A673 (cell line): ENCODE results near the gene TSPAN12. TPM values are rescaled to one million over a fixed set of nuclear protein-coding genes. Genes with fewer than 3 reads are reported as not detected.
"Not testable (repeated sequence)": the region's sequence is repeated elsewhere in the genome, so short reads cannot be mapped to it uniquely, and the experiment has no call there.

ENCODE experiments used
- Bru-seq: library from RNA; stranded (reverse); fragments of 400-500 nt; gene quantifications from one replicate; lab custom pipeline; 2021; lab: Mats Ljungman, UMichigan
- BruChase-seq, 2 experiments: library from RNA; stranded (reverse); fragments of 400-500 nt; gene quantifications; one replicate each; lab custom pipeline; 2021; lab: Mats Ljungman, UMichigan
- BruUV-seq: library from RNA; stranded (reverse); fragments of 400-500 nt; replicated peaks from 2 replicates; lab custom pipeline; 2021; lab: Mats Ljungman, UMichigan
- CTCF ChIA-PET: fragments of 300-600 bp; sonication (Branson Sonifier 250); formaldehyde crosslinking; loops from one replicate; lab custom pipeline; 2022; ENCODE audit warnings: antibody characterized with exemption; lab: Charles Lee
- POLR2A ChIA-PET: fragments of 300-600 bp; sonication (Branson Sonifier 250); formaldehyde crosslinking; loops from one replicate; lab custom pipeline; 2022; ENCODE audit warnings: antibody characterized with exemption; ENCODE audit not compliant: low non-redundant PET; lab: Charles Lee
- DNase-seq: peaks from one replicate; pipeline ENCODE4 v3.0.0-alpha.2; 2015; ENCODE audit warnings: low spot score
- H3K27ac ChIP-seq: fragments of 200-600 bp; sonication (generic); 2 replicates; pipeline ENCODE4 v1.5.1; 2016; ENCODE audit warnings: mixed run types, low read depth, mild to moderate bottlenecking, mixed read lengths, antibody characterized with exemption, low read length; ENCODE audit not compliant: poor library complexity, severe bottlenecking
- H3K27me3 ChIP-seq: fragments of 200-600 bp; sonication (generic); replicated peaks from 2 replicates; pipeline ENCODE4 v1.6.1; 2017; ENCODE audit warnings: mixed run types, low read depth, mild to moderate bottlenecking, mixed read lengths, antibody characterized with exemption, low read length; ENCODE audit not compliant: insufficient read depth, poor library complexity
- H3K36me3 ChIP-seq: fragments of 200-600 bp; sonication (generic); 2 replicates; pipeline ENCODE4 v1.6.1; 2016; ENCODE audit warnings: mixed run types, mild to moderate bottlenecking, mixed read lengths, antibody characterized with exemption, low read length; ENCODE audit not compliant: insufficient read depth, poor library complexity, severe bottlenecking
- H3K4me1 ChIP-seq: fragments of 200-600 bp; sonication (generic); 2 replicates; pipeline ENCODE4 v1.6.1; 2017; ENCODE audit warnings: mixed run types, mild to moderate bottlenecking, mixed read lengths, antibody characterized with exemption, low read length; ENCODE audit not compliant: insufficient read depth, poor library complexity, severe bottlenecking
- H3K4me3 ChIP-seq: fragments of 200-600 bp; sonication (generic); 2 replicates; pipeline ENCODE4 v1.5.1; 2016; ENCODE audit warnings: low read depth, mixed run types, mild to moderate bottlenecking, mixed read lengths, low read length; ENCODE audit not compliant: poor library complexity, severe bottlenecking
- H3K9me3 ChIP-seq: fragments of 200-600 bp; sonication (generic); 2 replicates; pipeline ENCODE4 v1.6.1; 2016; ENCODE audit warnings: mixed run types, low read depth, mild to moderate bottlenecking, mixed read lengths, antibody characterized with exemption, low read length; ENCODE audit not compliant: poor library complexity, severe bottlenecking
- CTCF ChIP-seq: fragments of 300-800, 200-600 bp; sonication (generic); conservative IDR thresholded peaks from 2 replicates; pipeline ENCODE4 v1.5.1; 2017; ENCODE audit warnings: low read depth, mild to moderate bottlenecking, antibody characterized with exemption, low read length, moderate library complexity, mixed read lengths
- EZH2 ChIP-seq: fragments of 200-600 bp; sonication (generic); IDR thresholded peaks from 2 replicates; pipeline ENCODE4 v1.6.1; 2017; ENCODE audit warnings: borderline replicate concordance, low read depth, mild to moderate bottlenecking, mixed read lengths, antibody characterized with exemption, low read length; ENCODE audit not compliant: poor library complexity, severe bottlenecking
- intact Hi-C: fragments of 100-400 bp; cut with micrococcal nuclease; formaldehyde crosslinking; loops from one replicate; pipeline ENCODE4 v1.10.0; 2022; ENCODE audit not compliant: unreplicated experiment
- long read RNA-seq: library from polyadenylated mRNA; stranded (forward); transcript quantifications from one replicate; pipeline ENCODE4 v2.0.0, GENCODE V29; 2022
- total RNA-seq: library from RNA; stranded (reverse); gene quantifications from 2 replicates; pipeline ENCODE4 v1.2.3, GENCODE V29; 2021

TSPAN12 gene
- total RNA-seq (0.92 and 1.5 TPM in 2 replicates), Bru-seq, nascent RNA (percentile 34 among the genes with signal in this experiment), BruChase-seq, experiment 1, labeled RNA remaining after a 2-hour chase (percentile 36 among the genes with signal in this experiment), BruChase-seq, experiment 2, labeled RNA remaining after a 6-hour chase (percentile 26 among the genes with signal in this experiment)
- long read RNA-seq, transcript TSPAN12-201 (8 exons, 2,798 nt), result major isoform, 6 of 6 reads
- long read RNA-seq, partial matches to known transcripts, result 0 of 6 reads
- long read RNA-seq, other reads (novel, unspliced or antisense), result 0 of 6 reads

GRCh38 chr7:120857588-120858573 lies at the start of gene TSPAN12:
Gene TSPAN12 (minus strand): TSS chr7:120858144. CDS start chr7:120856763, 1,381 bp downstream.
- DNase-seq, result peak; percentile 77
- Histone ChIP-seq H3K27me3 (peaks cover 9% of the 10 kb centered on the region), H3K9me3 (no peaks in the 10 kb centered on the region), H3K27ac (no peak within 1 kb of the TSS), H3K4me3 (peak within 1 kb of the TSS; percentile 68), H3K4me1 (no peaks in the 10 kb centered on the region), H3K36me3 (no peaks in the 10 kb centered on the region)
- intact Hi-C loops, result loop anchor here (5.0 kb wide), 1 partner anchor 51 kb away; no protein-coding TSS in a partner anchor
- no TSS peak for BruUV-seq
- POLR2A ChIA-PET, result no interaction called here
- CTCF ChIA-PET, result interaction anchor here (0.8 kb wide), 1 partner anchor 14 kb away, joined by 3 read pairs; no protein-coding TSS in a partner anchor
- TF ChIP-seq EZH2 (no peak), CTCF (peak; percentile 63)

- Histone ChIP-seq H3K27me3 (no peaks in the 10 kb centered on the region), H3K9me3 (no peaks in the 10 kb centered on the region), H3K4me3 (no peak overlapping the region), H3K4me1 (no peaks in the 10 kb centered on the region), H3K36me3 (no peaks in the 10 kb centered on the region), H3K27ac (no peak overlapping the region)
- CTCF ChIA-PET, result no interaction called here
- no TSS peak for BruUV-seq
- POLR2A ChIA-PET, result no interaction called here
- TF ChIP-seq EZH2 (no peak), CTCF (no peak)
- intact Hi-C loops, result no loop called here
- no peak for DNase-seq
These were observed 41.0 kb upstream of the TSPAN12 start for GRCh38 chr7:120898715-120899499.

GRCh38 chr7:120895253-120895652 lies 37.3 kb upstream of the TSPAN12 start:
- intact Hi-C loops, result not testable (repeated sequence)

GRCh38 chr7:120885602-120886001 lies 27.7 kb upstream of the TSPAN12 start:
- intact Hi-C loops, DNase-seq, CTCF ChIA-PET, H3K4me3 ChIP-seq, POLR2A ChIA-PET, H3K36me3 ChIP-seq, H3K4me1 ChIP-seq, BruUV-seq, H3K9me3 ChIP-seq, H3K27me3 ChIP-seq, H3K27ac ChIP-seq: not testable (repeated sequence)

More at GRCh38 chr7:120895253-120895652, 37.3 kb upstream of the TSPAN12 start:
- DNase-seq, H3K27ac ChIP-seq, CTCF ChIA-PET, H3K9me3 ChIP-seq, H3K27me3 ChIP-seq, H3K4me1 ChIP-seq, POLR2A ChIA-PET, H3K36me3 ChIP-seq, H3K4me3 ChIP-seq, BruUV-seq: not testable (repeated sequence)
